Nucleus accumbens (tissue), 56 donors: ENCODE results near the gene CSPG4.
"Not testable (repeated sequence)": the region's sequence is repeated elsewhere in the genome, so short reads cannot be mapped to it uniquely, and the experiment has no call there.

Source experiments
- DNase-seq, 56 donors: peaks; one replicate each; lab custom pipeline; 2025; lab: John Stamatoyannopoulos, UW

The CSPG4 gene

GRCh38 chr15:75725719-75726607 lies 13.3 kb upstream of the CSPG4 start:
- DNase-seq = no peak

GRCh38 chr15:75725006-75725718 lies 12.5 kb upstream of the CSPG4 start:
- DNase-seq = no peak

GRCh38 chr15:75723847-75724660 lies 11.4 kb upstream of the CSPG4 start:
- peak in 35 of 56 donors; percentile 7 to 80 (median 47) for DNase-seq

DNA sequence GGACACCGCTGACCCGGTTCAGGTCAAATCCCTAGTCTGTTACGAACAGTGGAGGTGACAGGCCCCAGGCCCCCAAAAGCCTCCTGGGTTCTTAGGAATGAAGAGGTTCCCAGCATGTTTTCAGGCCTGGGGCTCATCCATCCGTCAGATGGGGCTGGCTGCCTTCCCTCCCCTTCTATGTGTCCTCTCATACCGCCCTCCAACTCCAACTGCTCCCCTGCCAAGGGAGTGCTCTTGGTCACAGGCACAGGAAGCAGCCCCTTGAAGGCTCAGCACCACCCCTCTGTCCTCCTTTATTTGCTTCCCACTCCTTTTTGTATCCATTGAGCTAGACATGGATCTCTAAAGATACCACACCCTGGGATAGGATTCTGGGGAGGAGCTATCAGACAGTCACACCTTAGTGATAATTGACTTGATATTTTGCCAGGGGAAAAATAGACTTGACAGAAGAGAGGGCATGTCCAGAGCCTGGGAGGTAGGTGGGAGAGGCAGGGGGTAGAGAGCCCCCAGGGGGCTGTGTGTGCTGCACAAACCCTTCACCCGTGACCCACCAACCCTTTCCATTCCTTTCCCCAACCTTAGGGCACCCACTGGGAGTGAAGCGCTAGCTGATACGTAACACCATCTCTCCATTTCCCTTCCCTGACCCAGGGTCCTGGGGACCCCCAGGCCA lies 10.7 kb upstream of the CSPG4 start:
- no peak for DNase-seq

- DNase-seq = no peak
These were observed 9.5 kb upstream of the CSPG4 start for GRCh38 chr15:75721923-75722870.

DNA sequence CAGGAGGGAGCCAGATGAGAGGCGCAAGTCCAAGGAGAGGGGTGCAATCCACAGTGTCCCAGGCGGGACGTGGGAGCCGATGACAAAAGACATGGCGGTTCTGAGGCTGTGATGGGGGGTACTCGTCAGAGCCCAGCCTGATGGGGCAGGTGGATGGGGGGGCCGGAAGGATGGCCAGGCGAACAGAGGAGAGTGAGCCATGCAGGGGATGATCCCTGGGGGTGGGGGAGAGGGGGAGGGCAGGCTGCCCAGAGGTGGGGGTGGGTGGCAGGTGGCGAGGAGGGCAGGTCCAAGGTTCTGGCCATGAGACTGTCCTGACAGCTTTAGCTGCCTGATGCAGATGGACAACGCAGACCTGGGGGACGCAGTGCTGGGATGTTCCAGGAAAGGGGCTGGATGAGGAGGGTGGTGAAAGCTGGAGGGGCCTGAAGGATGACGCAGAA lies 8.9 kb upstream of the CSPG4 start:
- no peak for DNase-seq

- DNase-seq = peak in 4 of 56 donors; percentile 22 to 30 (median 26)
These were observed 8.3 kb upstream of the CSPG4 start for GRCh38 chr15:75720787-75721479.

GRCh38 chr15:75720297-75720696 lies 7.6 kb upstream of the CSPG4 start:
- no peak for DNase-seq

DNA sequence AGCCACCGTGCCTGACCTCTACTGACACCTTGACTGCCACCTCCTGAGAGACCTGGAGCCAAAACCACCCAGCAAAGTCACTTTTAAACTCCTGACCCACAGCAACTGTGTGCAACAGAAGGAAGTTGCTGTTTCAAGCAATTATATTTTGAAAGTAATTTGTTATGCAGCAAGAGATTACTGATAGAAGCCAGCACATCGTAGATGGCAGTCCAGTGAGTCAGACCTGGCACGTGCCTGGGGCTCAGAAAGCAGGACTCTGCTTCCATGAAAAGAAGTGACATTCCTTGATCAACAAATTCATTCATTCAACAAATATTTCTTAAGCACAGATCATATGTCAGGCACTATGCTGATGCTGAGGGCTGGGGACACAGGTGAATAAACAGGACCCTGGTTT lies 5.7 kb upstream of the CSPG4 start:
- no peak for DNase-seq

DNA sequence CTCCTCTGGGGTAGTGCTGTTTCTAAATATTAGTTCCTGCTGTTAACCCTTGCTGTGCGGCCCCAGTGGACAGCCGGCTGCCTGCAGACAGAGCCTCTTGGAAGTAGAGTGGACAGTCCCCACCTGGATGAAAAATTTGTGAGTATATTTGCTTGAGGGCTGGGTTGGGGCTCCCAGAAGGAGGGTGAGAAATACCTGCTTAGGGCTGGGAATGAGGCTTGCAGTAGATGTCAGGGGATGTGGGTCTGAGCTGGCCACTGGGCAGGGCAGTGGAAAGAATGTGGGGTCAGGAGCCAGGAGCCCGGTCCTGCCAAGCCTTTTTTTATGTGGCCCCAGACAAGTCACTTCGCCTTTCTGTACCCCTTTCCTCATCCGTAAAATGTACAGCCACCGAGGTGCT lies 4.4 kb upstream of the CSPG4 start:
- not testable (repeated sequence) for DNase-seq

- DNase-seq = not testable (repeated sequence)
These were observed 3.8 kb upstream of the CSPG4 start for GRCh38 chr15:75716249-75716950.

GRCh38 chr15:75715312-75715832 lies 2.7 kb upstream of the CSPG4 start:
- not testable (repeated sequence) for DNase-seq

DNA sequence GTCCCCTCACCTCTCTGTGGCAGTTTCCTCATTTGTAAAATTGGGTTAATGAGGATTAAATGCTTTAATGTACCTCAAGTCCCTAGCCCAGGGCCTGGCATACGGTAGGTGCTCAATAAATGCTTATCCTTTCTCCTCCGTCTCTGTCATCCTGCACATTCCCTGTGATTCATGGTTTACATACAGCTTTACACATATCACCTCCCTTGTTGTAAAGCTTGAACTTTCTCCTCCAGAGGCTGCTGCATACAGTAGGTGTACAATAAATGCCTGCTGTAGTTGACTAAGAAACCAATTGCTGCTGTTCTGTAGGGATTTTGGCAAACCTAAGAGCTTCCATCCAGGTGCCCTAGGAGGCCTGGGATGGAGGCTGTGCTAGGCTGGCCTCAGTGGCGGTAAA lies 1.5 kb upstream of the CSPG4 start:
- no peak for DNase-seq

DNA sequence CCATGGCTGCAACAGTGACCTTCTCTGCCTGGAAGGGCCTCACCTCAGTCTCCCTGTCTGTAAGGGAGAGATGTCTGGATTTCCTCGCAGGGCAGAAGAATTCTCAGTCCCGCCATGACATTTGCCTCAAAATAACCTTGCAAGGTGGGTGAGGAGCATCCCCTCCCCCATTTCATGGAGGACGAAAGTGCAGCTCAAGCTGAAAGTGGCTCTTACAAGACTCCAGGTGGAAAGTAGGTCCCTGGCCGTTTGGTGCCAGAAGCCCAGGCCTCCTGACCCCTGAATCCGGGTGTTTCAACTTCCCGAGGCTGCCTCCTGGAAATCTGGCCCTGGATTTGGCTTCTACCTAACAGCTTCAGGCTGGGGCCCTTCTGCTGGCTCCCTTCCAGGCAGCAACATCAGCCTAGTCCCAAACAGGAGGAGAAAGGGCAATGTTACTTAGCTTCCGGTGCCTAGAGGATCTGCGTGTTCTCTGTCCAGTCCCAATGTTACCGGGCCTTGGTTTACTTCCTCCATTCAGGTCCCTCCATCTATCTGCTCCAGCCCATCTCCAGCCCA lies 769 bp upstream of the CSPG4 start:
- no peak for DNase-seq

- DNase-seq = not testable (repeated sequence)
These were observed 1.2 kb downstream of the CSPG4 start for GRCh38 chr15:75711495-75711894.

- DNase-seq = peak in 1 of 56 donors; percentile 12
These were observed 1.8 kb downstream of the CSPG4 start for GRCh38 chr15:75710874-75711273.

DNA sequence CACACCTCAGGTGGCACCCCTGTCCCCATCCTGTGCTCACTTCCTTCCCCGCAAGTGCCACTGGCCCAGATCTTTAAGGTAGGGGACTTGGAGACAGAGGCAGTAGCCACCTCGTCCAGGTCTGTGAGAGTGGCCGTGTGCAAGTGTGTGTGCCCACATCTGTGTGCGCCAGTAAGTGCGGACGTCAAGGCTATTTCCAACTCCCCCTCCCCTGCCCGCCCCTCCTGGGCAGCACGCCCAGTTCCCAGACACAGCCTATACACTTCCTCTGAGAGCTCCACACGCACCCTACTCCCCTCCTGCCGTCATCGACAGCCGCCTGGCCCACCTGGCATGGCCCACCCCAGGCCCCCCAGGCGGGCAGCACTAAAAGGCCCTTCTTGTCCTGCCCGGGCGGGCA lies 3.2 kb downstream of the CSPG4 start:
- peak in 18 of 56 donors; percentile 10 to 51 (median 20) for DNase-seq
